ENCODE results near the gene USP48. TPM values are rescaled to one million over a fixed set of nuclear protein-coding genes. Genes with fewer than 3 reads are reported as not detected.

USP48 gene
- total RNA-seq, 4 donors from 2014 or later: 23.5 to 51.9 (median 39.7) TPM

DNA sequence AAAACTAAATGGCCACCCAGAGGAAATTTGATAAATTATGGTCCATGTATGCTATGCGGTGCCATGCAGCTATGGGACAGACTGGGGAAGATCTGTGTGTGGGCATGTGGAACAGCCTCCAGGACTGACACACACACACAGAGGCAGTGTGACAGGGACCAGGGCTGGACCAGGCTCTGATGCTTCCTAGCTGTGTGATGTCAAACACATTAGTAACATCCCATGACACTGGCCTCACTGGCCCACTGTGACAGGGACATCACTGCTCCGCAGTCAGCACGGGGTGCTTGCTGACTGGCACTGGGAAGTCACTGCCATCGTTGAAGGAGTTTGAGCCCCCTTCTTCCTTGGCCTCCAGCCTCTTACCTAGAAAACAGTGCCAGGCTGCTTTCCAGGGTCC is 127.7 kb downstream of the USP48 start:
- H3K4me1 ChIP-seq: peaks cover 12 to 44% (median 13%) of the 10 kb centered on the region in 3 donors
- H3K27me3 ChIP-seq: peaks cover 0 to 31% (median 0%) of the 10 kb centered on the region in 4 donors
- no peaks in the 10 kb centered on the region for H3K36me3 ChIP-seq
- 67 to 76% methylated on average over 1 to 4 of the region's 4 CpGs for WGBS, 2 donors
- H3K9me3 ChIP-seq: no peaks in the 10 kb centered on the region
- intact Hi-C loops (cut with DNase I): loop anchor here (10.0 kb wide), 2 partner anchors 130 to 290 kb away; no protein-coding TSS in a partner anchor
- no peak overlapping the region for H3K4me3 ChIP-seq
- DNase-seq: no peak
- H3K27ac ChIP-seq: no peak overlapping the region
- TF ChIP-seq POLR2A (IDR thresholded peaks at IDR 0.05): no peak
- TF ChIP-seq, protein P1, sequence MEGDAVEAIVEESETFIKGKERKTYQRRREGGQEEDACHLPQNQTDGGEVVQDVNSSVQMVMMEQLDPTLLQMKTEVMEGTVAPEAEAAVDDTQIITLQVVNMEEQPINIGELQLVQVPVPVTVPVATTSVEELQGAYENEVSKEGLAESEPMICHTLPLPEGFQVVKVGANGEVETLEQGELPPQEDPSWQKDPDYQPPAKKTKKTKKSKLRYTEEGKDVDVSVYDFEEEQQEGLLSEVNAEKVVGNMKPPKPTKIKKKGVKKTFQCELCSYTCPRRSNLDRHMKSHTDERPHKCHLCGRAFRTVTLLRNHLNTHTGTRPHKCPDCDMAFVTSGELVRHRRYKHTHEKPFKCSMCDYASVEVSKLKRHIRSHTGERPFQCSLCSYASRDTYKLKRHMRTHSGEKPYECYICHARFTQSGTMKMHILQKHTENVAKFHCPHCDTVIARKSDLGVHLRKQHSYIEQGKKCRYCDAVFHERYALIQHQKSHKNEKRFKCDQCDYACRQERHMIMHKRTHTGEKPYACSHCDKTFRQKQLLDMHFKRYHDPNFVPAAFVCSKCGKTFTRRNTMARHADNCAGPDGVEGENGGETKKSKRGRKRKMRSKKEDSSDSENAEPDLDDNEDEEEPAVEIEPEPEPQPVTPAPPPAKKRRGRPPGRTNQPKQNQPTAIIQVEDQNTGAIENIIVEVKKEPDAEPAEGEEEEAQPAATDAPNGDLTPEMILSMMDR (IDR thresholded peaks at IDR 0.05): no peak

DNA sequence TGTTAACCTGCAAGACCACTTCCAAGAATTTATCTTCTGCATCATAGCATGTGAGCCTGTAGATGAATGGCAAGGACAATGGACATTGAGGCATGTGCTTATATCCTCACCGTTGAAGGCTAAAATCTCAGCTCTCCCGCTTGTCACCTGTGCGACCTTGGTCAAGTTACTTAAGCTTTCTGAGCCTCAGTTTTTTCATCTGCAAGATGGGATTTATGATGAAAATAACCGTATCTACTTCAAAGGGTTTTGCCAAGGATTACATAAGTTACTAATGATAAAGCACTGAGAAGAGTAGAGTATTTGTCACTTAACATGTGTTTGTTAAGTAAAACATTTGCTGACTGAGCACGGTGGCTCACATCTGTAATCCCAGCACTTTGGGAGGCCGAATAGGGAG is 128.7 kb downstream of the USP48 start:
- no peak for TF ChIP-seq POLR2A (IDR thresholded peaks at IDR 0.05)
- TF ChIP-seq, protein P1 (IDR thresholded peaks at IDR 0.05): no peak
- Histone ChIP-seq H3K4me1 (peaks cover 9 to 39% (median 9%) of the 10 kb centered on the region in 3 donors), H3K4me3 (no peak overlapping the region), H3K9me3 (no peaks in the 10 kb centered on the region), H3K36me3 (no peaks in the 10 kb centered on the region), H3K27ac (no peak overlapping the region), H3K27me3 (peaks cover 0 to 31% (median 0%) of the 10 kb centered on the region in 4 donors)
- no peak for DNase-seq
- 75 to 77% methylated on average over 6 of the region's 6 CpGs for WGBS, 2 donors
- intact Hi-C loops (cut with DNase I): loop anchor here (10.0 kb wide), 2 partner anchors 129 to 289 kb away; no protein-coding TSS in a partner anchor

DNA sequence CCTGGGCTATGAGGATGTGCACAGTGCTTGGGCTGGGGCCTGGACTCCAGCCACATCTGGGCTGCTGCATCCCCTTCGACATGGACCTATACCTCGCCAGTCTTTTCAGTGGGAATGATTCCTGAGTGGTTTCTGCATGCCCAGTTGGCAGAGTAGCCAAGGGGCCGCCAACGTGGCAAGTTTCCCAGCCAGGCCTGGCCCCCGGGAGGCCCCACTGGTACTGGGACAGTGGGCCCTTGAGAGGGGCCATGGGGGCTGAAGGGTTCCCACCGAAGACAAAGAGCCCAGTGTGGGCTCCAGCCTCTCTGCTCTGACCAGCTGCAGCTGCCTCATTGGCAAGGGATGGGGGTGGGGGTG is 129.2 kb downstream of the USP48 start:
- no peak overlapping the region for H3K4me3 ChIP-seq
- H3K27me3 ChIP-seq: peaks cover 0 to 35% (median 0%) of the 10 kb centered on the region in 4 donors
- H3K36me3 ChIP-seq: no peaks in the 10 kb centered on the region
- TF ChIP-seq, protein P1 (IDR thresholded peaks at IDR 0.05): no peak
- TF ChIP-seq POLR2A (IDR thresholded peaks at IDR 0.05): no peak
- peaks cover 8 to 36% (median 9%) of the 10 kb centered on the region in 3 donors for H3K4me1 ChIP-seq
- no peak for DNase-seq
- WGBS, 2 donors: 55 to 60% methylated on average over 1 to 4 of the region's 6 CpGs
- H3K9me3 ChIP-seq: no peaks in the 10 kb centered on the region
- intact Hi-C loops (cut with DNase I): loop anchor here (10.0 kb wide), 2 partner anchors 129 to 289 kb away; no protein-coding TSS in a partner anchor
- no peak overlapping the region for H3K27ac ChIP-seq

DNA sequence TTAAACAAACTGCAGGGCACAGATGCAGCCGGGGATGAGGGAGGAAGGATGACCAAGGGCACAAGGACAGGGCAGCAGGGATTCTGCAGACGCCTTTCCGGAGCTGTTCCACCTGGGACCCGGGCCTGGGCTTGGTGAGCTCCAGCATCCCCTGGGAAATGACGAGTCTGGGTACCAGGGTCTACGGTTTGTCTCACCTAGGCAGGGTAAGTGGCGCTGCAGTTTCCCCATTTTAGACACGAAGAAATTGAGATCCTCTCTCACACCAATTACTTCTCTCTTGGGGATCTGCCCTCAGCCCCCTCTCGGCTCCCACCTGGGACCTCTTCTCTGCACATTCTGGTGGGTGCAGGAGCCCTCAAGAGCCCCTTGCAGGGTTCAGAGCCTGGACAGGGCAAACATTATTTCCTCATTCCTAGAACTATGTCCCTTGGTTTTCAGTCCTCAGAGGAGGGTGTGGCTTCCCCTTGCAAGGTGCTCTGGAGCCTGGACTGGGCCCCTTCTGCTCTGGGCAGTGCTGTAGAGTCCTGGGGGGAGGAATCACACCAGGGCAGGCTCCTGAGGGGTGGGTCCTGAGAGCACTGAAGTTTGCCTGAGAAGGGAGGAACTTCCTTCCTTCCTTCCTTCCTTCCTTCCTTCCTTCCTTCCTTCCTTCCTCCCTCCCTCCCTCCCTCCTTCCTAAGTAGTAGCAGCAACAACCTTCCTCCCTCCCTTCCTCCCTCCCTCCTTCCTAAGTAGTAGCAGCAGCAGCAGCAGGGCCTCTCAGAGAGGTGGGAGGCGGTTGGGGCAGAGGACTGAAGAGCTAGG is 129.8 kb downstream of the USP48 start:
- Histone ChIP-seq H3K4me3 (no peak overlapping the region), H3K27ac (no peak overlapping the region), H3K9me3 (no peaks in the 10 kb centered on the region), H3K27me3 (peaks cover 0 to 39% (median 0%) of the 10 kb centered on the region in 4 donors), H3K4me1 (peaks cover 8 to 36% (median 9%) of the 10 kb centered on the region in 3 donors), H3K36me3 (no peaks in the 10 kb centered on the region)
- TF ChIP-seq, protein P1 (IDR thresholded peaks at IDR 0.05): no peak
- no peak for TF ChIP-seq POLR2A (IDR thresholded peaks at IDR 0.05)
- 63 to 79% methylated on average over 6 of the region's 10 CpGs for WGBS, 2 donors
- no peak for DNase-seq
- intact Hi-C loops (cut with DNase I): loop anchor here (10.0 kb wide), 2 partner anchors 128 to 288 kb away; no protein-coding TSS in a partner anchor

Data from esophagus squamous epithelium (tissue), 5 donors.